HepG2 (cell line): ENCODE data around the gene RNASE13. TPM values are rescaled to one million over a fixed set of nuclear protein-coding genes. Genes with fewer than 3 reads are reported as not detected.
A peak's percentile ranks its signal among the peaks of the same experiment; 100 is the strongest.

Source experiments
- FOXM1 ChIP-seq: sonication (generic); formaldehyde crosslinking; IDR thresholded peaks from 2 replicates; pipeline ENCODE4 v1.5.0; 2020; ENCODE audit warnings: missing genetic modification reagents
- GATAD2A ChIP-seq: IDR thresholded peaks from 2 replicates; pipeline ENCODE4 v1.6.1; 2016
- KDM5B ChIP-seq: sonication (generic); formaldehyde crosslinking; IDR thresholded peaks from 2 replicates; pipeline ENCODE4 v1.4.0; 2020; ENCODE audit warnings: missing genetic modification reagents, mild to moderate bottlenecking, borderline replicate concordance
- MEF2D ChIP-seq: sonication (generic); formaldehyde crosslinking; IDR thresholded peaks from 2 replicates; pipeline ENCODE4 v1.5.1; 2020; ENCODE audit warnings: mild to moderate bottlenecking, missing genetic modification reagents
- MNT ChIP-seq: fragments of 450-650 bp; IDR thresholded peaks from 2 replicates; pipeline ENCODE4 v1.6.1; 2016
- NFE2 ChIP-seq: sonication (generic); formaldehyde crosslinking; IDR thresholded peaks from 2 replicates; pipeline ENCODE4 v1.4.0; 2020; ENCODE audit warnings: missing genetic modification reagents
- NKX3-1 ChIP-seq: sonication (generic); formaldehyde crosslinking; IDR thresholded peaks from 2 replicates; pipeline ENCODE4 v1.5.0; 2020; ENCODE audit warnings: missing genetic modification reagents
- NR2F2 ChIP-seq: IDR thresholded peaks from 2 replicates; pipeline ENCODE4 v1.6.1; 2012; ENCODE audit warnings: low read depth, inconsistent platforms, borderline replicate concordance
- SALL1 ChIP-seq: sonication (generic); formaldehyde crosslinking; IDR thresholded peaks from 2 replicates; pipeline ENCODE4 v1.8.0; 2022; ENCODE audit warnings: mild to moderate bottlenecking, missing genetic modification reagents
- SIX4 ChIP-seq: sonication (generic); formaldehyde crosslinking; IDR thresholded peaks from 2 replicates; pipeline ENCODE4 v1.4.0; 2020; ENCODE audit warnings: missing genetic modification reagents
- SP1 ChIP-seq, 2 experiments: fragments of 450-650 bp in 1 of 2; sonication (generic) in 1 of 2; formaldehyde crosslinking in 1 of 2; IDR thresholded peaks; 2 replicates each; pipeline versions ENCODE4 v1.4.0 to v1.6.1; 2016 to 2020; ENCODE audit warnings: missing genetic modification reagents in 1 of 2
- TOE1 ChIP-seq: sonication (generic); formaldehyde crosslinking; IDR thresholded peaks from 2 replicates; pipeline ENCODE4 v1.4.0; 2020; ENCODE audit warnings: mild to moderate bottlenecking, missing genetic modification reagents
- ZBTB2 ChIP-seq: sonication (generic); formaldehyde crosslinking; IDR thresholded peaks from 2 replicates; pipeline ENCODE4 v1.8.0; 2022; ENCODE audit warnings: low read depth, missing genetic modification reagents
- ZBTB20 ChIP-seq: sonication (generic); formaldehyde crosslinking; IDR thresholded peaks from 2 replicates; pipeline ENCODE4 v1.8.1; 2023; ENCODE audit warnings: missing genetic modification reagents, low read depth, mild to moderate bottlenecking, borderline replicate concordance
- ZFP36 ChIP-seq: fragments of 150-350 bp; IDR thresholded peaks from 2 replicates; pipeline ENCODE4 v1.6.1; 2018; ENCODE audit warnings: borderline replicate concordance, low read length, low read depth; ENCODE audit not compliant: partially characterized antibody
- ZNF253 ChIP-seq: sonication (generic); formaldehyde crosslinking; IDR thresholded peaks from 2 replicates; pipeline ENCODE4 v1.8.0; 2022; ENCODE audit warnings: mild to moderate bottlenecking, missing genetic modification reagents, borderline replicate concordance
- ZNF280D ChIP-seq: sonication (generic); formaldehyde crosslinking; IDR thresholded peaks from 2 replicates; pipeline ENCODE4 v1.5.1; 2020; ENCODE audit warnings: mild to moderate bottlenecking, missing genetic modification reagents
- ZNF513 ChIP-seq: sonication (generic); formaldehyde crosslinking; conservative IDR thresholded peaks from 2 replicates; pipeline ENCODE4 v1.5.0; 2020; ENCODE audit warnings: missing genetic modification reagents
- ZNF552 ChIP-seq: sonication (generic); formaldehyde crosslinking; IDR thresholded peaks from 2 replicates; pipeline ENCODE4 v1.9.0; 2022; ENCODE audit warnings: missing genetic modification reagents, mild to moderate bottlenecking, borderline replicate concordance
- ZNF569 ChIP-seq: sonication (generic); formaldehyde crosslinking; IDR thresholded peaks from 2 replicates; pipeline ENCODE4 v1.5.0; 2020; ENCODE audit warnings: mild to moderate bottlenecking, missing genetic modification reagents, moderate library complexity, borderline replicate concordance
- ZNF782 ChIP-seq: sonication (generic); formaldehyde crosslinking; IDR thresholded peaks from 2 replicates; pipeline ENCODE4 v1.4.0; 2020; ENCODE audit warnings: missing genetic modification reagents, mild to moderate bottlenecking, borderline replicate concordance
- polyA plus RNA-seq, 8 experiments: library from polyadenylated mRNA; depleted of rRNA in 3 of 8; stranded (reverse) in 7 of 8; unstranded in 1 of 8; fragments of >200 nt; fragmentation: Illumina TruSeq in 4 of 8; extraction: Trizol in 4 of 8; gene quantifications; 2 replicates each; pipeline versions ENCODE4 v1.2.1 to v1.2.3, GENCODE V29; 2011 to 2016; ENCODE audit warnings: low read depth in 4 of 8, missing spikeins in 1 of 8, mixed read lengths in 1 of 8; ENCODE audit not compliant: insufficient read depth in 1 of 8
- total RNA-seq, 5 experiments: library from RNA; depleted of rRNA; stranded (reverse); fragments of >200 nt; fragmentation: Illumina TruSeq; extraction: Trizol; gene quantifications; 2 replicates each; pipeline ENCODE4 v1.2.3, GENCODE V29; 2016; ENCODE audit warnings: low read depth in 1 of 5

RNASE13 gene
- total and polyA plus RNA-seq, 2 of the 13 experiments (the other 11 are each of a cell fraction or from before 2014, with no cell fraction given) = 1.0 TPM; not detected in 1

- TF ChIP-seq SALL1 (CRISPR knock-in tag) = peak; percentile 59
- TF ChIP-seq TOE1 = no peak
- TF ChIP-seq ZNF552 = 0 out of 2 replicates have a peak, but pooled peaks have one; percentile 70
- no peak for TF ChIP-seq SIX4
- TF ChIP-seq FOXM1 (CRISPR knock-in tag) = no peak
- no peak for TF ChIP-seq MNT
- peak; percentile 49; the same call in 1 of the 2 replicates for TF ChIP-seq GATAD2A (CRISPR knock-in tag)
- no peak for TF ChIP-seq ZNF569 (CRISPR knock-in tag)
- TF ChIP-seq NFE2 = no peak
- no peak for TF ChIP-seq ZNF782 (CRISPR knock-in tag)
- TF ChIP-seq MEF2D (CRISPR knock-in tag) = peak; percentile 44; the same call in 1 of the 2 replicates
- no peak for TF ChIP-seq ZNF253 (CRISPR knock-in tag)
- TF ChIP-seq NKX3-1 (CRISPR knock-in tag) = no peak
- TF ChIP-seq NR2F2 = peak; percentile 54; the same call in 1 of the 2 replicates
- peak; percentile 95 for TF ChIP-seq ZBTB2 (CRISPR knock-in tag)
- TF ChIP-seq SP1 (IDR thresholded peaks at IDR 0.05) = no peak
- peak; percentile 75 for TF ChIP-seq SP1 (CRISPR knock-in tag; IDR thresholded peaks at IDR 0.05)
- 0 out of 2 replicates have a peak, but pooled peaks have one; percentile 17 for TF ChIP-seq KDM5B (CRISPR knock-in tag)
- no peak for TF ChIP-seq ZNF513
- TF ChIP-seq ZBTB20 (CRISPR knock-in tag) = peak; percentile 17; the same call in 1 of the 2 replicates
- no peak for TF ChIP-seq ZFP36
- TF ChIP-seq ZNF280D (CRISPR knock-in tag) = peak; percentile 69
Measured at GRCh38 chr14:21069388-21070082, 34.9 kb upstream of the RNASE13 start (continued).
